ENCODE measurements around the gene SERPINB6. TPM values are rescaled to one million over a fixed set of nuclear protein-coding genes. Genes with fewer than 3 reads are reported as not detected.
"Not testable (repeated sequence)": the region's sequence is repeated elsewhere in the genome, so short reads cannot be mapped to it uniquely, and the experiment has no call there.

The SERPINB6 gene
- total RNA-seq, 1 experiment from 2014 or later = 115 TPM

GRCh38 chr6:2913621-2914317 is 57.6 kb downstream of the SERPINB6 start:
- no peak for DNase-seq (ENCODE audit: low spot score)

GRCh38 chr6:2911171-2911570 is 60.2 kb downstream of the SERPINB6 start:
- DNase-seq (ENCODE audit: low spot score) = no peak

- no peak for DNase-seq (ENCODE audit: low spot score)
Measured at GRCh38 chr6:2909718-2910117, 61.6 kb downstream of the SERPINB6 start.

- DNase-seq (ENCODE audit: low spot score) = not testable (repeated sequence)
Measured at GRCh38 chr6:2909051-2909606, 62.2 kb downstream of the SERPINB6 start.

GRCh38 chr6:2908516-2908915 is 62.9 kb downstream of the SERPINB6 start:
- DNase-seq (ENCODE audit: low spot score) = not testable (repeated sequence)

- DNase-seq (ENCODE audit: low spot score) = not testable (repeated sequence)
Measured at GRCh38 chr6:2903411-2904185, 67.8 kb downstream of the SERPINB6 start.

GRCh38 chr6:2901645-2902502 is 69.5 kb downstream of the SERPINB6 start:
- DNase-seq (ENCODE audit: low spot score) = not testable (repeated sequence)

- DNase-seq (ENCODE audit: low spot score) = no peak
Measured at GRCh38 chr6:2900821-2901644, 70.3 kb downstream of the SERPINB6 start.

- no peak for DNase-seq (ENCODE audit: low spot score)
Measured at GRCh38 chr6:2900221-2900807, 71.1 kb downstream of the SERPINB6 start.

GRCh38 chr6:2899596-2899995 is 71.8 kb downstream of the SERPINB6 start:
- no peak for DNase-seq (ENCODE audit: low spot score)

Other genes with a start within 250 kb of the SERPINB6 start
- gene MYLK4, start 220.6 kb downstream of the SERPINB6 start, total RNA-seq (2014; rRNA removed; shearing (Covaris generic)) = 0.10 and 0.48 TPM in 2 replicates
- 63.4 and 69.0 TPM in 2 replicates for gene WRNIP1, start 206.2 kb downstream of the SERPINB6 start, total RNA-seq (2014; rRNA removed; shearing (Covaris generic))
- gene SERPINB1, start 129.7 kb downstream of the SERPINB6 start, total RNA-seq (2014; rRNA removed; shearing (Covaris generic)) = 26.9 and 38.9 TPM in 2 replicates
- not detected in 2 replicates for gene SERPINB9, start 68.3 kb downstream of the SERPINB6 start, total RNA-seq (2014; rRNA removed; shearing (Covaris generic))
- 119 and 124 TPM in 2 replicates for gene NQO2, start 28.3 kb upstream of the SERPINB6 start, total RNA-seq (2014; rRNA removed; shearing (Covaris generic))
- 10.1 and 14.2 TPM in 2 replicates for gene RIPK1, start 96.9 kb upstream of the SERPINB6 start, total RNA-seq (2014; rRNA removed; shearing (Covaris generic))
- 19.0 and 21.6 TPM in 2 replicates for gene BPHL, start 147.1 kb upstream of the SERPINB6 start, total RNA-seq (2014; rRNA removed; shearing (Covaris generic))
- 46.3 and 49.0 TPM in 2 replicates for gene TUBB2A, start 186.0 kb upstream of the SERPINB6 start, total RNA-seq (2014; rRNA removed; shearing (Covaris generic))

Measured in H4 (cell line).